ENCODE measurements around the gene SMOC2. TPM values are rescaled to one million over a fixed set of nuclear protein-coding genes. Genes with fewer than 3 reads are reported as not detected.
"Not testable (repeated sequence)": the region's sequence is repeated elsewhere in the genome, so short reads cannot be mapped to it uniquely, and the experiment has no call there.

SMOC2 gene
- total RNA-seq, 8 experiments from 2014 or later: 0.15 to 31.4 (median 0.94) TPM; not detected in 2

- in situ Hi-C loops (cut with MboI; ENCODE audit: low pct_unique_long_range_greater_than_20kb in 2 of 9, low sequenced_read_pairs in 9 of 9, unreplicated experiment in 9 of 9): no loop called here
- Histone ChIP-seq H3K4me1 (replicated peaks in 1 of 2) (peaks cover 0 to 3% of the 10 kb centered on the region in 2 donors), H3K4me3 (no peak overlapping the region), H3K27ac (no peak overlapping the region)
- ATAC-seq (replicated peaks in 6 of 8): no peak
- WGBS, 10 experiments: 74 to 100% (median 80%) methylated on average over 1 to 3 of the region's 7 CpGs; no CpG with 5 or more reads in 7 of the 10 experiments
Observed at GRCh38 chr6:168536196-168536595, 95.2 kb downstream of the SMOC2 start.

GRCh38 chr6:168536665-168537539 lies 95.9 kb downstream of the SMOC2 start:
- WGBS, 10 experiments: 0 to 81% (median 76%) methylated on average over 1 to 8 of the region's 17 CpGs; no CpG with 5 or more reads in 6 of the 10 experiments
- ATAC-seq (replicated peaks in 6 of 8): peak in 1 of 8 experiments; percentile 17
- no peak overlapping the region for H3K4me3 ChIP-seq
- in situ Hi-C loops (cut with MboI; ENCODE audit: low pct_unique_long_range_greater_than_20kb in 2 of 9, low sequenced_read_pairs in 9 of 9, unreplicated experiment in 9 of 9): no loop called here
- H3K4me1 ChIP-seq (replicated peaks in 1 of 2): peaks cover 0 to 4% of the 10 kb centered on the region in 2 donors
- no peak overlapping the region for H3K27ac ChIP-seq

GRCh38 chr6:168537540-168537884 lies 96.5 kb downstream of the SMOC2 start:
- peaks cover 4 to 10% of the 10 kb centered on the region in 2 donors for H3K4me1 ChIP-seq (replicated peaks in 1 of 2)
- no peak overlapping the region for H3K27ac ChIP-seq
- ATAC-seq (replicated peaks in 6 of 8): peak in 2 of 8 experiments; percentile 9 to 26
- in situ Hi-C loops (cut with MboI; ENCODE audit: low pct_unique_long_range_greater_than_20kb in 2 of 9, low sequenced_read_pairs in 9 of 9, unreplicated experiment in 9 of 9): no loop called here
- H3K4me3 ChIP-seq: no peak overlapping the region
- 0 to 75% (median 21%) methylated on average over 1 to 7 of the region's 10 CpGs; no CpG with 5 or more reads in 5 of the 10 experiments for WGBS, 10 experiments

GRCh38 chr6:168538188-168538891 lies 97.4 kb downstream of the SMOC2 start:
- H3K4me3 ChIP-seq; ATAC-seq (replicated peaks in 6 of 8); H3K27ac ChIP-seq; in situ Hi-C loops (cut with MboI; ENCODE audit: low pct_unique_long_range_greater_than_20kb in 2 of 9, low sequenced_read_pairs in 9 of 9, unreplicated experiment in 9 of 9): not testable (repeated sequence)
- H3K4me1 ChIP-seq (replicated peaks in 1 of 2): peaks cover 4 to 10% of the 10 kb centered on the region in 2 donors
- WGBS, 10 experiments: no CpG with 5 or more reads among the region's 14 CpGs

- in situ Hi-C loops (cut with MboI; ENCODE audit: low pct_unique_long_range_greater_than_20kb in 2 of 9, low sequenced_read_pairs in 9 of 9, unreplicated experiment in 9 of 9): no loop called here
- 65 to 100% (median 81%) methylated on average over 1 to 9 of the region's 21 CpGs; no CpG with 5 or more reads in 3 of the 10 experiments for WGBS, 10 experiments
- Histone ChIP-seq H3K27ac (no peak overlapping the region), H3K4me3 (no peak overlapping the region), H3K4me1 (replicated peaks in 1 of 2) (peaks cover 4 to 10% of the 10 kb centered on the region in 2 donors)
- no peak for ATAC-seq (replicated peaks in 6 of 8)
Observed at GRCh38 chr6:168538892-168539811, 98.2 kb downstream of the SMOC2 start.

GRCh38 chr6:168540713-168541291 lies 99.8 kb downstream of the SMOC2 start:
- WGBS, 10 experiments: 40 to 82% (median 55%) methylated on average over 1 to 12 of the region's 15 CpGs; no CpG with 5 or more reads in 3 of the 10 experiments
- ATAC-seq (replicated peaks in 6 of 8): no peak
- Histone ChIP-seq H3K27ac (no peak overlapping the region), H3K4me3 (no peak overlapping the region), H3K4me1 (replicated peaks in 1 of 2) (peaks cover 4 to 10% of the 10 kb centered on the region in 2 donors)
- in situ Hi-C loops (cut with MboI; ENCODE audit: low pct_unique_long_range_greater_than_20kb in 2 of 9, low sequenced_read_pairs in 9 of 9, unreplicated experiment in 9 of 9): no loop called here

GRCh38 chr6:168541307-168541706 lies 100.3 kb downstream of the SMOC2 start:
- in situ Hi-C loops (cut with MboI; ENCODE audit: low pct_unique_long_range_greater_than_20kb in 2 of 9, low sequenced_read_pairs in 9 of 9, unreplicated experiment in 9 of 9): no loop called here
- WGBS, 10 experiments: 20 to 86% (median 58%) methylated on average over 1 to 4 of the region's 4 CpGs; no CpG with 5 or more reads in 6 of the 10 experiments
- no peak for ATAC-seq (replicated peaks in 6 of 8)
- H3K4me3 ChIP-seq: no peak overlapping the region
- peaks cover 4 to 10% of the 10 kb centered on the region in 2 donors for H3K4me1 ChIP-seq (replicated peaks in 1 of 2)
- no peak overlapping the region for H3K27ac ChIP-seq

GRCh38 chr6:168542301-168542700 lies 101.3 kb downstream of the SMOC2 start:
- H3K27ac ChIP-seq: no peak overlapping the region
- ATAC-seq (replicated peaks in 6 of 8): peak in 5 of 8 experiments; percentile 28 to 68 (median 56)
- H3K4me1 ChIP-seq (replicated peaks in 1 of 2): peaks cover 4 to 10% of the 10 kb centered on the region in 2 donors
- in situ Hi-C loops (cut with MboI; ENCODE audit: low pct_unique_long_range_greater_than_20kb in 2 of 9, low sequenced_read_pairs in 9 of 9, unreplicated experiment in 9 of 9): no loop called here
- WGBS, 10 experiments: 10 to 100% (median 57%) methylated on average over 1 to 8 of the region's 8 CpGs
- H3K4me3 ChIP-seq: no peak overlapping the region

GRCh38 chr6:168545428-168545827 lies 104.4 kb downstream of the SMOC2 start:
- no peak overlapping the region for H3K27ac ChIP-seq
- peaks cover 4 to 14% of the 10 kb centered on the region in 2 donors for H3K4me1 ChIP-seq (replicated peaks in 1 of 2)
- WGBS, 10 experiments: 18 to 100% (median 83%) methylated on average over 1 to 2 of the region's 6 CpGs; no CpG with 5 or more reads in 5 of the 10 experiments
- in situ Hi-C loops (cut with MboI; ENCODE audit: low pct_unique_long_range_greater_than_20kb in 2 of 9, low sequenced_read_pairs in 9 of 9, unreplicated experiment in 9 of 9): no loop called here
- ATAC-seq (replicated peaks in 6 of 8): no peak
- no peak overlapping the region for H3K4me3 ChIP-seq

- in situ Hi-C loops (cut with MboI; ENCODE audit: low pct_unique_long_range_greater_than_20kb in 2 of 9, low sequenced_read_pairs in 9 of 9, unreplicated experiment in 9 of 9): no loop called here
- Histone ChIP-seq H3K4me3 (no peak overlapping the region), H3K4me1 (replicated peaks in 1 of 2) (peaks cover 4 to 14% of the 10 kb centered on the region in 2 donors), H3K27ac (no peak overlapping the region)
- 0 to 100% (median 50%) methylated on average over 1 to 5 of the region's 5 CpGs; no CpG with 5 or more reads in 3 of the 10 experiments for WGBS, 10 experiments
- no peak for ATAC-seq (replicated peaks in 6 of 8)
Observed at GRCh38 chr6:168546151-168546550, 105.2 kb downstream of the SMOC2 start.

- no peak overlapping the region for H3K4me3 ChIP-seq
- H3K27ac ChIP-seq: no peak overlapping the region
- H3K4me1 ChIP-seq (replicated peaks in 1 of 2): peaks cover 4 to 14% of the 10 kb centered on the region in 2 donors
- ATAC-seq (replicated peaks in 6 of 8): no peak
- in situ Hi-C loops (cut with MboI; ENCODE audit: low pct_unique_long_range_greater_than_20kb in 2 of 9, low sequenced_read_pairs in 9 of 9, unreplicated experiment in 9 of 9): no loop called here
- whole genome bisulfite sequencing, 10 experiments: 12 to 100% (median 100%) methylated on average over 1 to 7 of the region's 10 CpGs; no CpG with 5 or more reads in 4 of the 10 experiments
Observed at GRCh38 chr6:168546730-168547129, 105.7 kb downstream of the SMOC2 start.

- 0 to 93% (median 66%) methylated on average over 1 to 6 of the region's 8 CpGs; no CpG with 5 or more reads in 4 of the 10 experiments for WGBS, 10 experiments
- H3K4me1 ChIP-seq (replicated peaks in 1 of 2): peaks cover 0 to 6% of the 10 kb centered on the region in 2 donors
- in situ Hi-C loops (cut with MboI; ENCODE audit: low pct_unique_long_range_greater_than_20kb in 2 of 9, low sequenced_read_pairs in 9 of 9, unreplicated experiment in 9 of 9): no loop called here
- H3K27ac ChIP-seq: no peak overlapping the region
- ATAC-seq (replicated peaks in 6 of 8): no peak
- H3K4me3 ChIP-seq: no peak overlapping the region
Observed at GRCh38 chr6:168550326-168550725, 109.3 kb downstream of the SMOC2 start.
